H1 (cell line): Measurements from ENCODE around the gene DLG1. TPM values are rescaled to one million over a fixed set of nuclear protein-coding genes. Genes with fewer than 3 reads are reported as not detected.

Experiments used
- CTCF ChIA-PET: fragments of 300-600 bp; sonication (Branson Sonifier 250); formaldehyde crosslinking; loops from one replicate; lab custom pipeline; 2021; ENCODE audit not compliant: partially characterized antibody; lab: Charles Lee
- POLR2A ChIA-PET: fragments of 300-600 bp; sonication (Branson Sonifier 250); formaldehyde crosslinking; loops from one replicate; lab custom pipeline; 2021; ENCODE audit warnings: inconsistent platforms; ENCODE audit not compliant: partially characterized antibody; lab: Charles Lee
- DNase-seq, 2 experiments: peaks; one replicate each; pipeline versions ENCODE4 v3.0.0 to v3.0.0-alpha.2; 2010 to 2022; ENCODE audit warnings: low spot score in 2 of 2, low read depth in 1 of 2, mixed read lengths in 1 of 2
- FAIRE-seq: peaks from 2 replicates; lab custom pipeline; 2011; peaks lifted over from hg19 to GRCh38; lab: Jason Lieb, UNC
- H2AFZ ChIP-seq: 2 replicates; pipeline ENCODE4 v1.8.1; 2012; ENCODE audit warnings: low read length, inconsistent platforms
- H2AK5ac ChIP-seq: 2 replicates; pipeline ENCODE4 v1.6.1; 2013; ENCODE audit warnings: low read depth, low read length
- H2BK120ac ChIP-seq: replicated peaks from 2 replicates; pipeline ENCODE3; 2013; ENCODE audit warnings: low read depth, low read length, inconsistent platforms
- H2BK12ac ChIP-seq: 2 replicates; pipeline ENCODE4 v1.6.1; 2013; ENCODE audit warnings: low read depth, low read length
- H2BK15ac ChIP-seq: 2 replicates; pipeline ENCODE4 v1.6.1; 2013; ENCODE audit warnings: low read length
- H2BK20ac ChIP-seq: 2 replicates; pipeline ENCODE4 v1.6.1; 2013; ENCODE audit warnings: low read length
- H2BK5ac ChIP-seq: 2 replicates; pipeline ENCODE4 v1.6.1; 2013; ENCODE audit warnings: low read depth, low read length
- H3K14ac ChIP-seq: 2 replicates; pipeline ENCODE4 v1.6.1; 2013; ENCODE audit warnings: inconsistent platforms; ENCODE audit not compliant: insufficient read length
- H3K18ac ChIP-seq: 2 replicates; pipeline ENCODE4 v1.6.1; 2013; ENCODE audit warnings: low read length; ENCODE audit errors: extremely low read depth
- H3K23ac ChIP-seq: 2 replicates; pipeline ENCODE4 v1.6.1; 2013; ENCODE audit warnings: inconsistent platforms; ENCODE audit not compliant: insufficient read length
- H3K23me2 ChIP-seq: 2 replicates; pipeline ENCODE4 v1.6.1; 2013; ENCODE audit warnings: low read depth, low read length
- H3K27ac ChIP-seq: 2 replicates; pipeline ENCODE4 v1.6.1; 2011; ENCODE audit warnings: low read depth, low read length, inconsistent platforms
- H3K27me3 ChIP-seq, 4 experiments: replicated peaks in 1 of 4; 1 replicate in 1 of 4; 2 replicates in 3 of 4; pipeline versions ENCODE4 v1.6.1 to v1.8.1; 2011 to 2013; ENCODE audit warnings: low read length in 3 of 4, mild to moderate bottlenecking in 3 of 4, inconsistent platforms in 2 of 4, mixed read lengths in 2 of 4, moderate library complexity in 1 of 4; ENCODE audit not compliant: control insufficient read depth in 3 of 4, insufficient read depth in 3 of 4; ENCODE audit errors: extremely low read depth in 1 of 4
- H3K36me3 ChIP-seq, 4 experiments: 2 replicates each; pipeline versions ENCODE4 v1.6.1 to v1.8.1; 2011 to 2013; ENCODE audit warnings: mild to moderate bottlenecking in 4 of 4, low read length in 3 of 4, moderate library complexity in 2 of 4, control low read depth in 1 of 4, inconsistent platforms in 1 of 4; ENCODE audit not compliant: insufficient read depth in 4 of 4, control insufficient read depth in 2 of 4
- H3K4ac ChIP-seq: replicated peaks from 2 replicates; pipeline ENCODE3; 2013; ENCODE audit warnings: low read length, low read depth, mixed read lengths, inconsistent platforms; ENCODE audit not compliant: insufficient read length
- H3K4me1 ChIP-seq, 4 experiments: replicated peaks in 1 of 4; 1 replicate in 1 of 4; 2 replicates in 3 of 4; pipeline versions ENCODE4 v1.6.1 to v1.8.1; 2011 to 2013; ENCODE audit warnings: low read length in 3 of 4, inconsistent platforms in 2 of 4, mixed read lengths in 1 of 4; ENCODE audit not compliant: insufficient read depth in 4 of 4, control insufficient read depth in 3 of 4
- H3K4me2 ChIP-seq, 2 experiments: 2 replicates each; pipeline versions ENCODE4 v1.6.1 to v1.8.1; 2011 to 2013; ENCODE audit warnings: low read depth in 2 of 2, low read length in 2 of 2, control low read depth in 1 of 2, inconsistent platforms in 1 of 2, mild to moderate bottlenecking in 1 of 2; ENCODE audit not compliant: insufficient read depth in 1 of 2
- H3K4me3 ChIP-seq, 4 experiments: fragments of 200-600, 300-600 bp in 1 of 4; sonication (generic), shearing (Covaris generic), sonication (Bioruptor Twin) in 1 of 4; 2 replicates each; pipeline versions ENCODE4 v1.5.1 to v1.8.1; 2011 to 2016; ENCODE audit warnings: low read length in 4 of 4, low read depth in 3 of 4, control low read depth in 2 of 4, inconsistent platforms in 2 of 4, mild to moderate bottlenecking in 2 of 4, mixed read lengths in 1 of 4, moderate library complexity in 1 of 4; ENCODE audit not compliant: insufficient read depth in 2 of 4; ENCODE audit errors: extremely low read depth in 1 of 4
- H3K56ac ChIP-seq: replicated peaks from 2 replicates; pipeline ENCODE3; 2013; ENCODE audit warnings: low read depth, mild to moderate bottlenecking, mixed read lengths, low read length, inconsistent platforms; ENCODE audit not compliant: insufficient read length
- H3K79me1 ChIP-seq: 2 replicates; pipeline ENCODE4 v1.6.1; 2013; ENCODE audit warnings: low read depth, low read length, control low read depth
- H3K79me2 ChIP-seq, 2 experiments: 2 replicates each; pipeline versions ENCODE4 v1.6.1 to v1.8.1; 2012 to 2013; ENCODE audit warnings: low read length in 2 of 2, mild to moderate bottlenecking in 2 of 2, inconsistent platforms in 1 of 2; ENCODE audit not compliant: insufficient read depth in 2 of 2, control insufficient read depth in 1 of 2
- H3K9ac ChIP-seq, 4 experiments: replicated peaks in 1 of 4; 1 replicate in 1 of 4; 2 replicates in 3 of 4; pipeline versions ENCODE4 v1.6.1 to v1.8.1; 2011 to 2013; ENCODE audit warnings: low read depth in 3 of 4, low read length in 3 of 4, control low read depth in 2 of 4, mild to moderate bottlenecking in 2 of 4, moderate library complexity in 2 of 4, inconsistent platforms in 1 of 4; ENCODE audit errors: extremely low read depth in 1 of 4
- H3K9me3 ChIP-seq, 2 experiments: 2 replicates each; pipeline versions ENCODE4 v1.6.1 to v1.8.1; 2012 to 2013; ENCODE audit warnings: mild to moderate bottlenecking in 2 of 2, moderate library complexity in 2 of 2, control low read depth in 1 of 2, inconsistent platforms in 1 of 2, low read depth in 1 of 2, low read length in 1 of 2, mixed read lengths in 1 of 2; ENCODE audit not compliant: insufficient read depth in 2 of 2
- H4K20me1 ChIP-seq, 2 experiments: replicated peaks in 1 of 2; 2 replicates each; pipeline versions ENCODE3 to v1.8.1; 2011 to 2013; ENCODE audit warnings: inconsistent platforms in 2 of 2, low read length in 2 of 2, mild to moderate bottlenecking in 1 of 2; ENCODE audit not compliant: insufficient read depth in 2 of 2, control insufficient read depth in 1 of 2
- H4K5ac ChIP-seq: 2 replicates; pipeline ENCODE4 v1.6.1; 2013; ENCODE audit warnings: low read length, low read depth, mixed read lengths, inconsistent platforms; ENCODE audit not compliant: insufficient read length
- H4K8ac ChIP-seq: 2 replicates; pipeline ENCODE4 v1.8.0; 2013; ENCODE audit warnings: mild to moderate bottlenecking, moderate library complexity, low read length, inconsistent platforms; ENCODE audit not compliant: insufficient read depth; ENCODE audit errors: extremely low read depth
- H4K91ac ChIP-seq: replicated peaks from 2 replicates; pipeline ENCODE3; 2013; ENCODE audit warnings: low read length, mixed read lengths, inconsistent platforms; ENCODE audit not compliant: insufficient read length
- ASH2L ChIP-seq: fragments of 200-600, 300-600 bp; sonication (generic); IDR thresholded peaks from one replicate; pipeline ENCODE4 v1.7.1; 2017; ENCODE audit warnings: low read length
- CBX5 ChIP-seq: fragments of 300-800, 300-1000 bp; sonication (generic); IDR thresholded peaks from 2 replicates; pipeline ENCODE4 v1.7.1; 2016; ENCODE audit warnings: antibody characterized with exemption, low read length, low read depth
- CHD2 ChIP-seq: IDR thresholded peaks from 2 replicates; pipeline ENCODE4 v1.6.1; 2012; ENCODE audit warnings: low read length, improper control_type of control experiment
- FOSL1 ChIP-seq: IDR thresholded peaks from 2 replicates; pipeline ENCODE4 v1.6.1; 2011; ENCODE audit warnings: mild to moderate bottlenecking, low read depth, low read length, moderate library complexity; ENCODE audit not compliant: insufficient read depth
- JUN ChIP-seq: IDR thresholded peaks from 2 replicates; pipeline ENCODE4 v1.6.1; 2011; ENCODE audit warnings: low read depth, mild to moderate bottlenecking, improper control_type of control experiment, low read length
- POLR2AphosphoS5 ChIP-seq: IDR thresholded peaks from 2 replicates; pipeline ENCODE4 v1.6.1; 2011; ENCODE audit warnings: low read depth, low read length
- SIRT6 ChIP-seq: IDR thresholded peaks from one replicate; pipeline ENCODE4 v1.7.1; 2012; ENCODE audit warnings: low read length, inconsistent platforms
- SIX5 ChIP-seq: IDR thresholded peaks from 2 replicates; pipeline ENCODE4 v1.6.1; 2011; ENCODE audit warnings: mild to moderate bottlenecking, low read depth, low read length
- SUZ12 ChIP-seq: fragments of 200-600 bp; sonication (generic); IDR thresholded peaks from 2 replicates; pipeline ENCODE4 v1.6.1; 2012; ENCODE audit warnings: mild to moderate bottlenecking, inconsistent platforms, low read length, moderate library complexity, mixed read lengths
- TBP ChIP-seq: IDR thresholded peaks from 2 replicates; pipeline ENCODE4 v1.6.1; 2011; ENCODE audit warnings: low read depth, low read length, improper control_type of control experiment
- WGBS, 2 experiments: shearing (Covaris generic) in 1 of 2; methylation state at CpG; one replicate each; pipeline versions ENCODE4 v1.1.6 to v1.1.7; 2013 to 2015; ENCODE audit warnings: low lambda C conversion rate in 2 of 2, mixed read lengths in 2 of 2, inconsistent platforms in 1 of 2, low coverage in 1 of 2, missing lambda C conversion rate in 1 of 2; ENCODE audit not compliant: insufficient replicate concordance in 2 of 2, insufficient coverage in 1 of 2, insufficient read length in 1 of 2; ENCODE audit errors: extremely low coverage in 1 of 2, missing lambda C conversion rate in 1 of 2; 5-methylcytosine and 5-hydroxymethylcytosine counted together
- polyA plus RNA-seq, 7 experiments: library from polyadenylated mRNA; depleted of rRNA in 3 of 7; stranded (reverse) in 5 of 7; unstranded in 2 of 7; fragments of >200 nt in 5 of 7; fragments of 200-250 nt in 2 of 7; gene quantifications; 1 replicate in 5 of 7; 2 replicates in 1 of 7; 4 replicates in 1 of 7; pipeline versions ENCODE4 v1.2.1 to v1.2.3, GENCODE V29; 2011 to 2013; ENCODE audit warnings: missing spikeins in 2 of 7, mixed read lengths in 2 of 7
- total RNA-seq: library from RNA; stranded (reverse); fragmentation: NEBNext Ultra II Directional; extraction: Animal tissue kit (Norgen Biotek cat#: 25700); gene quantifications from 2 replicates; pipeline ENCODE4 v1.2.1, GENCODE V29; 2021
- TF ChIP-seq, protein P1 (sequence below), 3 experiments: IDR thresholded peaks; 1 replicate in 2 of 3; 2 replicates in 1 of 3; pipeline versions ENCODE4 v1.5.1 to v1.6.1; 2011; ENCODE audit warnings: low read length in 3 of 3, mild to moderate bottlenecking in 3 of 3, inconsistent platforms in 2 of 3, low read depth in 1 of 3, moderate library complexity in 1 of 3; ENCODE audit not compliant: insufficient read depth in 1 of 3; ENCODE audit errors: control extremely low read depth in 1 of 3

The DLG1 gene
- total and polyA plus RNA-seq, 2 of the 8 experiments (the other 6 are each of a cell fraction or from before 2014, with no cell fraction given) = 13.4 to 78.8 TPM

DNA sequence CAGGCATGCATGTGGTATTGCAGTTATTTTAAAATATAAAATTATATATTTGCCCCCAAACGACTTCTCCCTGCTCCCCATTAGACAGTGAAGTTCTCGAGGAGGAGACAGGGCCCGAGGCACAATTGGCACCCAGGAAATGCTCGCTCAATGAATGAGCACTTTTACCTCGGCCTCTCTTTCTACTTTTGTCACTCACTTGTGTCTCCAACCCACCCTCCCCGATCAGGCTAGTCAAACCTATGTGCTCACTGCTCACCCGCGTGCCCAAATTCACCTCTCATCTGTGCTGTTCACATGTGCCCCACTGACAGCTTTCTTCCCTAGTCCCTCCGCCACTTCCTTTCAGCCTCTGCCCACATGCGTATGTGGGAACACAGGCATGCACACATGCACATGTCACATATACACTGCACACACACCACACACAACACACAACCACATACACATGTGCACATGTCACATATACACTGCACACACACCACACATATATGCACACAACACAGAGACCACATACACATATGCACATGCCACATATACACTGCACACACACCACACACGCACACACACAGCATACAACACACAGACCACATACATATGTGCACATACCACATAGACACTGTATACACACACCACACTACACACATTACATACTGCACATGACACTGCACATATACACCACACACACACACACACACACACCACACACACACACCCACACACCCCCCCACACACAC, 46.3 kb upstream of the DLG1 start:
- peak overlapping the region; percentile 45; the same call in 1 of the 2 replicates for H2BK12ac ChIP-seq
- no peak overlapping the region for H2BK15ac ChIP-seq
- no peaks in the 10 kb centered on the region for H3K36me3 ChIP-seq
- peak overlapping the region in 1 of 4 experiments; percentile 40; a peak in 1 of 7 replicates for H3K9ac ChIP-seq
- H2BK5ac ChIP-seq = peak overlapping the region; percentile 22; the same call in 1 of the 2 replicates
- H3K4ac ChIP-seq = no peak overlapping the region
- no peak overlapping the region for H3K18ac ChIP-seq
- DNase-seq (no peak), FAIRE-seq (no peak)
- CTCF ChIA-PET = interaction anchor here (1.3 kb wide), 1 partner anchor 7 kb away, joined by 5 read pairs; no protein-coding TSS in a partner anchor
- WGBS, 2 experiments = 92% methylated on average over 11 of the region's 11 CpGs; no CpG with 5 or more reads in 1 of the 2 experiments
- no peak overlapping the region for H3K27ac ChIP-seq
- peaks cover 6% of the 10 kb centered on the region for H3K23me2 ChIP-seq
- no peak overlapping the region for H3K4me2 ChIP-seq
- POLR2A ChIA-PET = no interaction called here
- no peak overlapping the region for H4K8ac ChIP-seq
- no peak overlapping the region for H3K23ac ChIP-seq
- H3K79me2 ChIP-seq = no peaks in the 10 kb centered on the region
- H3K27me3 ChIP-seq = no peaks in the 10 kb centered on the region
- no peaks in the 10 kb centered on the region for H3K9me3 ChIP-seq
- H4K91ac ChIP-seq = no peak overlapping the region
- no peak overlapping the region for H2BK20ac ChIP-seq
- H4K5ac ChIP-seq = no peak overlapping the region
- H3K79me1 ChIP-seq = no peaks in the 10 kb centered on the region
- peak overlapping the region; percentile 59 for H2AK5ac ChIP-seq
- no peak overlapping the region for H2BK120ac ChIP-seq
- H3K56ac ChIP-seq = peak overlapping the region; percentile 47
- H2AFZ ChIP-seq = no peak overlapping the region
- peaks cover 0 to 2% of the 10 kb centered on the region in 2 experiments for H4K20me1 ChIP-seq
- no peak overlapping the region for H3K14ac ChIP-seq
- peaks cover 0 to 3% (median under 1%) of the 10 kb centered on the region in 4 experiments; a peak in 2 of 7 replicates for H3K4me1 ChIP-seq
- H3K4me3 ChIP-seq = no peak overlapping the region
- TF ChIP-seq SUZ12 = no peak
- TF ChIP-seq CHD2 = no peak
- TF ChIP-seq CBX5 = no peak
- no peak for TF ChIP-seq FOSL1
- TF ChIP-seq, protein P1, sequence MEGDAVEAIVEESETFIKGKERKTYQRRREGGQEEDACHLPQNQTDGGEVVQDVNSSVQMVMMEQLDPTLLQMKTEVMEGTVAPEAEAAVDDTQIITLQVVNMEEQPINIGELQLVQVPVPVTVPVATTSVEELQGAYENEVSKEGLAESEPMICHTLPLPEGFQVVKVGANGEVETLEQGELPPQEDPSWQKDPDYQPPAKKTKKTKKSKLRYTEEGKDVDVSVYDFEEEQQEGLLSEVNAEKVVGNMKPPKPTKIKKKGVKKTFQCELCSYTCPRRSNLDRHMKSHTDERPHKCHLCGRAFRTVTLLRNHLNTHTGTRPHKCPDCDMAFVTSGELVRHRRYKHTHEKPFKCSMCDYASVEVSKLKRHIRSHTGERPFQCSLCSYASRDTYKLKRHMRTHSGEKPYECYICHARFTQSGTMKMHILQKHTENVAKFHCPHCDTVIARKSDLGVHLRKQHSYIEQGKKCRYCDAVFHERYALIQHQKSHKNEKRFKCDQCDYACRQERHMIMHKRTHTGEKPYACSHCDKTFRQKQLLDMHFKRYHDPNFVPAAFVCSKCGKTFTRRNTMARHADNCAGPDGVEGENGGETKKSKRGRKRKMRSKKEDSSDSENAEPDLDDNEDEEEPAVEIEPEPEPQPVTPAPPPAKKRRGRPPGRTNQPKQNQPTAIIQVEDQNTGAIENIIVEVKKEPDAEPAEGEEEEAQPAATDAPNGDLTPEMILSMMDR (IDR thresholded peaks at IDR 0.05; ENCODE audit: control extremely low read depth in 1 of 3, insufficient read depth in 1 of 3, low read depth in 1 of 3, low read length in 3 of 3) = no peak
- TF ChIP-seq POLR2AphosphoS5 = no peak
- no peak for TF ChIP-seq SIX5
- no peak for TF ChIP-seq JUN
- TF ChIP-seq TBP = no peak
- no peak for TF ChIP-seq ASH2L
- no peak for TF ChIP-seq SIRT6
